ENCODE data around the gene MYO1A. TPM values are rescaled to one million over a fixed set of nuclear protein-coding genes. Genes with fewer than 3 reads are reported as not detected.

MYO1A gene
- total RNA-seq (ENCODE audit: low replicate concordance): 0.09 and 3.4 TPM in 2 replicates

GRCh38 chr12:57049890-57050289, at the start of gene MYO1A:
Gene MYO1A (minus strand): TSS chr12:57050129. CDS start chr12:57048323, 1,806 bp downstream.
- H3K4me3 ChIP-seq (ENCODE audit: low read depth, low read length): no peak within 1 kb of the TSS
- DNase-seq (ENCODE audit: low read depth): peak; percentile 15
- no peak for TF ChIP-seq CTCF (IDR thresholded peaks at IDR 0.05; ENCODE audit: insufficient read depth, low read length)

GRCh38 chr12:57099047-57099714, 49.3 kb upstream of the MYO1A start:
- H3K4me3 ChIP-seq (ENCODE audit: low read depth, low read length): no peak overlapping the region
- no peak for TF ChIP-seq CTCF (IDR thresholded peaks at IDR 0.05; ENCODE audit: insufficient read depth, low read length)
- no peak for DNase-seq (ENCODE audit: low read depth)

GRCh38 chr12:57098546-57098945, 48.6 kb upstream of the MYO1A start:
- no peak overlapping the region for H3K4me3 ChIP-seq (ENCODE audit: low read depth, low read length)
- no peak for TF ChIP-seq CTCF (IDR thresholded peaks at IDR 0.05; ENCODE audit: insufficient read depth, low read length)
- DNase-seq (ENCODE audit: low read depth): no peak

- H3K4me3 ChIP-seq (ENCODE audit: low read depth, low read length): no peak overlapping the region
- DNase-seq (ENCODE audit: low read depth): no peak
- TF ChIP-seq CTCF (IDR thresholded peaks at IDR 0.05; ENCODE audit: insufficient read depth, low read length): no peak
Measured at GRCh38 chr12:57097554-57097835, 47.6 kb upstream of the MYO1A start.

- DNase-seq (ENCODE audit: low read depth): no peak
Measured at GRCh38 chr12:57096748-57097553, 47.0 kb upstream of the MYO1A start.

GRCh38 chr12:57096099-57096572, 46.2 kb upstream of the MYO1A start:
- H3K4me3 ChIP-seq (ENCODE audit: low read depth, low read length): no peak overlapping the region

More at GRCh38 chr12:57096748-57097553, 47.0 kb upstream of the MYO1A start:
- no peak overlapping the region for H3K4me3 ChIP-seq (ENCODE audit: low read depth, low read length)
- TF ChIP-seq CTCF (IDR thresholded peaks at IDR 0.05; ENCODE audit: insufficient read depth, low read length): no peak

More at GRCh38 chr12:57096099-57096572, 46.2 kb upstream of the MYO1A start:
- DNase-seq (ENCODE audit: low read depth): no peak
- TF ChIP-seq CTCF (IDR thresholded peaks at IDR 0.05; ENCODE audit: insufficient read depth, low read length): no peak

Data from fibroblast of the aortic adventitia (primary cell).